ENCODE results near the gene XRCC3.

Gene XRCC3

GRCh38 chr14:103725739-103726395 is 10.6 kb upstream of the XRCC3 start:
- no peak for DNase-seq (ENCODE audit: low read depth)
- TF ChIP-seq CTCF (IDR thresholded peaks at IDR 0.05; ENCODE audit: control insufficient read depth, extremely low read depth, insufficient read depth) = no peak
- no peak overlapping the region for H3K4me3 ChIP-seq (ENCODE audit: low read depth, low read length)

- no peak overlapping the region for H3K4me3 ChIP-seq (ENCODE audit: low read depth, low read length)
- no peak for TF ChIP-seq CTCF (IDR thresholded peaks at IDR 0.05; ENCODE audit: control insufficient read depth, extremely low read depth, insufficient read depth)
- no peak for DNase-seq (ENCODE audit: low read depth)
Measured at GRCh38 chr14:103725001-103725682, 9.9 kb upstream of the XRCC3 start.

GRCh38 chr14:103724116-103724515 is 8.9 kb upstream of the XRCC3 start:
- no peak for TF ChIP-seq CTCF (IDR thresholded peaks at IDR 0.05; ENCODE audit: control insufficient read depth, extremely low read depth, insufficient read depth)
- no peak for DNase-seq (ENCODE audit: low read depth)
- no peak overlapping the region for H3K4me3 ChIP-seq (ENCODE audit: low read depth, low read length)

- no peak for TF ChIP-seq CTCF (IDR thresholded peaks at IDR 0.05; ENCODE audit: control insufficient read depth, extremely low read depth, insufficient read depth)
- DNase-seq (ENCODE audit: low read depth) = no peak
- H3K4me3 ChIP-seq (ENCODE audit: low read depth, low read length) = no peak overlapping the region
Measured at GRCh38 chr14:103723748-103724081, 8.5 kb upstream of the XRCC3 start.

GRCh38 chr14:103721334-103722120 is 6.3 kb upstream of the XRCC3 start:
- no peak for TF ChIP-seq CTCF (IDR thresholded peaks at IDR 0.05; ENCODE audit: control insufficient read depth, extremely low read depth, insufficient read depth)

GRCh38 chr14:103719751-103720150 is 4.5 kb upstream of the XRCC3 start:
- no peak for TF ChIP-seq CTCF (IDR thresholded peaks at IDR 0.05; ENCODE audit: control insufficient read depth, extremely low read depth, insufficient read depth)
- DNase-seq (ENCODE audit: low read depth) = no peak
- H3K4me3 ChIP-seq (ENCODE audit: low read depth, low read length) = no peak overlapping the region

More at GRCh38 chr14:103721334-103722120, 6.3 kb upstream of the XRCC3 start:
- no peak for DNase-seq (ENCODE audit: low read depth)
- no peak overlapping the region for H3K4me3 ChIP-seq (ENCODE audit: low read depth, low read length)

Data from LNCaP clone FGC (cell line).